Hematopoietic multipotent progenitor cell treated with erythropoietin and hydrocortisone succinate and interleukin-3 and kit ligand, for 4 days (in vitro differentiated cells): ENCODE measurements around the gene MRAP2.
"Not testable (repeated sequence)": the region's sequence is repeated elsewhere in the genome, so short reads cannot be mapped to it uniquely, and the experiment has no call there.

Experiments used
- DNase-seq: peaks from one replicate; pipeline ENCODE4 v3.0.0-alpha.2; 2015

MRAP2 gene

GRCh38 chr6:84078335-84078734 lies 44.8 kb downstream of the MRAP2 start:
- DNase-seq, result no peak

- DNase-seq, result no peak
Measured at GRCh38 chr6:84081222-84081621, 47.6 kb downstream of the MRAP2 start.

GRCh38 chr6:84082689-84083265 lies 49.2 kb downstream of the MRAP2 start:
- no peak for DNase-seq

- not testable (repeated sequence) for DNase-seq
Measured at GRCh38 chr6:84084705-84085104, 51.1 kb downstream of the MRAP2 start.

GRCh38 chr6:84086056-84086455 lies 52.5 kb downstream of the MRAP2 start:
- no peak for DNase-seq

GRCh38 chr6:84086545-84087429 lies 53.2 kb downstream of the MRAP2 start:
- DNase-seq, result peak; percentile 49

- no peak for DNase-seq
Measured at GRCh38 chr6:84089081-84089480, 55.5 kb downstream of the MRAP2 start.

GRCh38 chr6:84089552-84089951 lies 56.0 kb downstream of the MRAP2 start:
- DNase-seq, result no peak

- peak; percentile 48 for DNase-seq
Measured at GRCh38 chr6:84093441-84094435, 60.2 kb downstream of the MRAP2 start.

GRCh38 chr6:84095156-84095555 lies 61.6 kb downstream of the MRAP2 start:
- DNase-seq, result no peak

- no peak for DNase-seq
Measured at GRCh38 chr6:84103029-84103428, 69.5 kb downstream of the MRAP2 start.

- DNase-seq, result not testable (repeated sequence)
Measured at GRCh38 chr6:84105215-84105924, 71.8 kb downstream of the MRAP2 start.

- no peak for DNase-seq
Measured at GRCh38 chr6:84107495-84107894, 73.9 kb downstream of the MRAP2 start.

- peak; percentile 51 for DNase-seq
Measured at GRCh38 chr6:84111351-84111750, 77.8 kb downstream of the MRAP2 start.

- not testable (repeated sequence) for DNase-seq
Measured at GRCh38 chr6:84114933-84115594, 81.5 kb downstream of the MRAP2 start.

GRCh38 chr6:84118191-84118590 lies 84.6 kb downstream of the MRAP2 start:
- no peak for DNase-seq

GRCh38 chr6:84119277-84119676 lies 85.7 kb downstream of the MRAP2 start:
- peak; percentile 10 for DNase-seq

GRCh38 chr6:84123186-84123585 lies 89.6 kb downstream of the MRAP2 start:
- DNase-seq, result no peak

GRCh38 chr6:84129588-84129987 lies 96.0 kb downstream of the MRAP2 start:
- not testable (repeated sequence) for DNase-seq

- not testable (repeated sequence) for DNase-seq
Measured at GRCh38 chr6:84133385-84133784, 99.8 kb downstream of the MRAP2 start.

GRCh38 chr6:84135291-84135690 lies 101.7 kb downstream of the MRAP2 start:
- DNase-seq, result no peak
